AG09319 (cell line): ENCODE results near the gene CEP128.

Source experiments
- DNase-seq: peaks from one replicate; pipeline ENCODE4 v3.0.0-alpha.2; 2010; ENCODE audit warnings: low read depth; ENCODE audit errors: extremely low read depth
- TF ChIP-seq, protein P1 (sequence below): IDR thresholded peaks from 2 replicates; pipeline ENCODE4 v1.5.1; 2011; ENCODE audit warnings: low read depth, mild to moderate bottlenecking, inconsistent platforms, low read length, moderate library complexity

The CEP128 gene

DNA sequence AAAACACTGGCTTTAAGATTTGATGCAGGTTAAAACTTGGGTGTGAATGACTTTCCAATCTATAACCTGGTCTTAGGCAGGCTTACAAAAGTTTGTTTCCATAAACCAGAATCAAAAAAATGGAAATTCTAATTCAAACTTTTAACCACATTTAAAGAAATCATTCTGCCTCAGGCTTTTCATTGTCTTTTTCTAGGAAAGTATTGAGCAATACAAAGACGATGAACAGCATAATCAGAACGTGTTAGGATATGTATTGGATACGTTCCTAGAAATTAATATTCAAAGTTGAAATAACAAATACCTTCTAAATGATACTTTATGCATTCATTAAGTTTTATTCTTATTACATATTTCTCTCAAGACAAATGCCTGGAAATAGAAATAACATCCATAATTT, 172.9 kb downstream of the CEP128 start:
- TF ChIP-seq, protein P1, sequence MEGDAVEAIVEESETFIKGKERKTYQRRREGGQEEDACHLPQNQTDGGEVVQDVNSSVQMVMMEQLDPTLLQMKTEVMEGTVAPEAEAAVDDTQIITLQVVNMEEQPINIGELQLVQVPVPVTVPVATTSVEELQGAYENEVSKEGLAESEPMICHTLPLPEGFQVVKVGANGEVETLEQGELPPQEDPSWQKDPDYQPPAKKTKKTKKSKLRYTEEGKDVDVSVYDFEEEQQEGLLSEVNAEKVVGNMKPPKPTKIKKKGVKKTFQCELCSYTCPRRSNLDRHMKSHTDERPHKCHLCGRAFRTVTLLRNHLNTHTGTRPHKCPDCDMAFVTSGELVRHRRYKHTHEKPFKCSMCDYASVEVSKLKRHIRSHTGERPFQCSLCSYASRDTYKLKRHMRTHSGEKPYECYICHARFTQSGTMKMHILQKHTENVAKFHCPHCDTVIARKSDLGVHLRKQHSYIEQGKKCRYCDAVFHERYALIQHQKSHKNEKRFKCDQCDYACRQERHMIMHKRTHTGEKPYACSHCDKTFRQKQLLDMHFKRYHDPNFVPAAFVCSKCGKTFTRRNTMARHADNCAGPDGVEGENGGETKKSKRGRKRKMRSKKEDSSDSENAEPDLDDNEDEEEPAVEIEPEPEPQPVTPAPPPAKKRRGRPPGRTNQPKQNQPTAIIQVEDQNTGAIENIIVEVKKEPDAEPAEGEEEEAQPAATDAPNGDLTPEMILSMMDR = no peak
- no peak for DNase-seq

DNA sequence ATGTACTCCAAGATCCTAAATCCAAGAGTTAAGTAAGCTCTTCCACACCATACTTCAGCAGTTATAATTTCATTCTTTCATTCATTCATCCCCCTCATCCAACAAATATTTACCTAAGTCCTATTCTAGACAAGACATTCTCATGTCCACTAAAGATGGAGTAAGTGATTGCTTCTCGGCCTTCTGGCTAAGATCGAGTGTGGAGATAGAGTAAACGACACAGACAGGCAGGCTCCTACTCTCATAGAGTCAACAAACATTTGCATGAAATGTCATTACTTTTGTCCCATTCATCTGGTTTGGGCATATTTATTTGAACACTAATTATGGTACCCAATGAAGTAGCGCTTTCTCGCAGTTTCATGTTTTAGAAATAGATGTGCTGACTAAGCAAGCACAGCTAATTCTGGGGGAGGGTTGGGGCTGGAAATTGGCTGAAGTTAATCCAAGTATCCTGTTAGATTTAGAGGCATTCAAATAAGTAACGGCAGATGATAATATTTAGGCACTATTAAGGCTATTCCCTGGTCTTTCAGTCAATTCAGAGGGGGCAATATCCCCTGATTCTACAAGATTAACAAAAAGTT, 176.5 kb downstream of the CEP128 start:
- no peak for DNase-seq
- TF ChIP-seq, protein P1 = no peak

DNA sequence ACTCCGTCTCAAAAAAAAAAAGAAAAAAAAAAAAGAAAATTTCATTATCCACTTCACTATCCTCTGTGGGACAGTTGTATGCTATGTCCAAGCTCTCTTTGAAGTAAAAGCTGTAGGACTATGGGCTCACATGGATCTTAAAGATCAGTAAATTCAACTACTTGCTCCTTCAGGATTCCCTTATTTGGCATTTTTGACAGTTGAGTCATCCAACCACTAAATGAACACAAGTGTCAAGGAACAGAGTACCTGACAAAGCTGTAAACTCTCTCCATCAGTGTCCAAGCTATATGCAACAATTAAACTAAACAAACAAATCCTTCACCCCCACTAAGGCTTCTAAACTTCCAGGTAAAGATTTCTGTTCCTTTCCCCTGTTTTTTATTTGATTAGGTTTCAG, 177.0 kb downstream of the CEP128 start:
- DNase-seq = no peak
- TF ChIP-seq, protein P1 = no peak

DNA sequence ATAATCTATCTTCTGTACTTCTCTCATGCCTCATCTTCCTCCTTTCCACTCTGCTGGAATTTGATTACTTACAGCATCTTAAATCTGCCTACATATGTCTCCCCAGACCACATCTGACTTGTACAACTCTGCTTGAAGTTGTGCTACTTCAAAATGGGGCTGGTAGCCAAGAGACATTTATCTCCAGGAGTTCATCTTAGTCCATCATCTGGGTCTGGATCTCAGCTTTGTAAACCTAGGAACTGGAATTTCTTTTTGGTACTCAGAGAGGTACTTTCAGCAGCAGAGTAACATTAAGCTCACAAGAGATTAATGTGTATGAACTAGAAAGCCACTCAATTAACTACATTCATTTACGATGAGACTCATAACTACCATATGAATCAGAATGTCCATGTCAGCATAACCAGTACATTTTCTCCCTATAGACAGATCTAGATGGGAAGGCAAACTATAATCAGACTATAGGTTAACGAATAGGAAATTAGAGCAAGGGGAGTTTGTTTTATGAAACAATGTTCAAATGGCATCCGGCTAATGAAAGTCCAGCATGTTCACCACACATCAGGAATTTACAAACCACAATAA, 178.8 kb downstream of the CEP128 start:
- TF ChIP-seq, protein P1 = no peak
- no peak for DNase-seq

DNA sequence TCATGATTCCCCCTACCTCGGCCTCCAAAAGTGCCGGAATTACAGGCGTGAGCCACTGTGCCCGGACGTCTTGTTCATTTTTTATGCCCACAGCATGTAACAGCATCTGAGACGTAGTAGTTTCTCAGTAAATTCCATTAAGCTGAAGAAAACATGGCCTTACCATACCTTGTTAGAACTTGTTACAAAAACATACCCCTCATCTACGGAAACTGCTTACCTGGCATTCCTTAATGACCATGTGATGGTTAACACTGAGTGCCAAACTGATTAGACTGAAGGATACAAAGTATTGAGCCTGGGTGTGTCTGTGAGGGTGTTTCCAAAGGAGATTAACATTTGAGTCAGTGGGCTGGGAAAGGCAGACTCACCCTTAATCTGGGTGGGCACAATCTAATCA, 186.8 kb downstream of the CEP128 start:
- TF ChIP-seq, protein P1 = no peak
- DNase-seq = no peak

DNA sequence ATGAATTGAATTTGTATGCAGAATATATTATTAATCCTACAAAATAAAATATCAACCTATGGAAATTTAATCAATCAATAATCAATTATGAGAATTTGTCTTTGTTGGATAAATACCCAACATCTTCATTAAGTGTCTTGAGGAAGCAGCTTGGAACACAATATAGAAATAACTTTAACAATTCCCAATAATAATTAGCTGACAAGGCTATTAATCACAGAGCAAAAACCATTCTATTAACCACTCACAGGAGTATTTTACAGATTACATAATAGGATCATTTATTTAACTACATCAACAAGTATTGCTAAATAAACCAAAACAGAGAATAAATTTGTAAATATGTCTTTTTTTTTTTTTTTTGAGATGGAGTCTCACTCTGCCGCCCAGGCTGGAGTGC, 190.3 kb downstream of the CEP128 start:
- DNase-seq = no peak

DNA sequence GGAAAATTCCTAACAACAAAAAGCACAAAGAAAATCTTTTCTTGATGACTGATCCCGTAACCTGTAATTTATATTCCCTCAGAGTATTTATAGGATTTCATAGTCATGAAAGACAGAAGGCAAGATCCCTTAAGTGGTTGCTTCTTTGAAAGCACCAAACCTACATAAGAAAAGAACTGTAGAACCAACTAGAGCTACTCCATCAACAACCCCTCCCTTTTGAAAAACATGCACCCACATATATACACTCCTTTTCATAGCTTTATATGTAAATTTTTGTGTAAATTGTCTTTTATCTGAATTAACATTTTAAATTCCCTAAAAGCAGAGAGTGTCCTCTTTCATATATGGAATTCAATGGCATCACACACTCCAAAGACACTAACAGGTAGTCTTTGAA, 215.3 kb downstream of the CEP128 start:
- no peak for DNase-seq
- TF ChIP-seq, protein P1 = no peak

More for the DNA sequence above, 190.3 kb downstream of the CEP128 start:
- TF ChIP-seq, protein P1 = no peak
